HAP-1 (cell line): ENCODE results near the gene VPS52.

Source experiments
- DNase-seq, 2 experiments: peaks; one replicate each; pipeline ENCODE4 v3.0.0-alpha.2; 2016 to 2020; ENCODE audit warnings: low spot score in 2 of 2
- H3K27me3 ChIP-seq: fragments of 250-450 bp; sonication (Bioruptor Pico); 2 replicates; pipeline ENCODE4 v1.5.1; 2020; ENCODE audit warnings: low read depth, mild to moderate bottlenecking, moderate library complexity
- H3K36me3 ChIP-seq: fragments of 250-450 bp; sonication (Bioruptor Pico); replicated peaks from 2 replicates; pipeline ENCODE4 v1.5.1; 2020; ENCODE audit warnings: mild to moderate bottlenecking
- H3K4me1 ChIP-seq: fragments of 250-450 bp; sonication (Bioruptor Pico); 2 replicates; pipeline ENCODE4 v1.5.1; 2020; ENCODE audit warnings: mild to moderate bottlenecking
- H3K4me3 ChIP-seq: fragments of 250-450 bp; sonication (Bioruptor Pico); 2 replicates; pipeline ENCODE4 v1.5.1; 2020; ENCODE audit warnings: mild to moderate bottlenecking, moderate library complexity
- H3K9me3 ChIP-seq: fragments of 250-450 bp; sonication (Bioruptor Pico); 2 replicates; pipeline ENCODE4 v1.5.1; 2020; ENCODE audit warnings: mild to moderate bottlenecking, moderate library complexity
- in situ Hi-C: fragments of 300-500 bp; cut with MboI; formaldehyde crosslinking; loops from 3 replicates; pipeline ENCODE4 v1.14.3; 2020; ENCODE audit warnings: low sequenced_read_pairs, inconsistent platforms, mixed read lengths

The VPS52 gene

GRCh38 chr6:33271468-33272274 is at the start of gene VPS52, which contains the start of gene RPS18:
Gene VPS52 (minus strand): TSS chr6:33271876. CDS start chr6:33271675, 201 bp downstream.
Gene RPS18 (plus strand): TSS chr6:33272075. CDS start chr6:33272120, 45 bp downstream.
- Histone ChIP-seq H3K4me3 (peak within 1 kb of the TSS; percentile 78), H3K4me1 (peaks cover 25% of the 10 kb centered on the region), H3K27me3 (no peaks in the 10 kb centered on the region), H3K36me3 (peaks cover 65% of the 10 kb centered on the region), H3K9me3 (no peaks in the 10 kb centered on the region)
- peak; percentile 92 to 93 for DNase-seq
- in situ Hi-C loops, result no loop called here

- peaks cover 16% of the 10 kb centered on the region for H3K4me1 ChIP-seq
- no peaks in the 10 kb centered on the region for H3K27me3 ChIP-seq
- in situ Hi-C loops, result no loop called here
- no peak for DNase-seq
- H3K9me3 ChIP-seq, result no peaks in the 10 kb centered on the region
- H3K36me3 ChIP-seq, result peaks cover 33% of the 10 kb centered on the region
- H3K4me3 ChIP-seq, result no peak overlapping the region
Observed at GRCh38 chr6:33321227-33321626, 49.6 kb upstream of the VPS52 start.

- in situ Hi-C loops, result no loop called here
- H3K4me1 ChIP-seq, result peaks cover 16% of the 10 kb centered on the region
- no peaks in the 10 kb centered on the region for H3K27me3 ChIP-seq
- no peak overlapping the region for H3K4me3 ChIP-seq
- no peak for DNase-seq
- no peaks in the 10 kb centered on the region for H3K9me3 ChIP-seq
- peaks cover 33% of the 10 kb centered on the region for H3K36me3 ChIP-seq
Observed at GRCh38 chr6:33320315-33321181, 48.9 kb upstream of the VPS52 start.

- peaks cover 33% of the 10 kb centered on the region for H3K36me3 ChIP-seq
- H3K27me3 ChIP-seq, result no peaks in the 10 kb centered on the region
- H3K4me3 ChIP-seq, result no peak overlapping the region
- no peak for DNase-seq
- peaks cover 18% of the 10 kb centered on the region for H3K4me1 ChIP-seq
- H3K9me3 ChIP-seq, result no peaks in the 10 kb centered on the region
- in situ Hi-C loops, result no loop called here
Observed at GRCh38 chr6:33319939-33320314, 48.3 kb upstream of the VPS52 start.

- H3K4me1 ChIP-seq, result peaks cover 19% of the 10 kb centered on the region
- peaks cover 33% of the 10 kb centered on the region for H3K36me3 ChIP-seq
- no peak for DNase-seq
- peak overlapping the region; percentile 59 for H3K4me3 ChIP-seq
- no peaks in the 10 kb centered on the region for H3K27me3 ChIP-seq
- H3K9me3 ChIP-seq, result no peaks in the 10 kb centered on the region
- in situ Hi-C loops, result no loop called here
Observed at GRCh38 chr6:33318426-33319073, 46.9 kb upstream of the VPS52 start.

GRCh38 chr6:33317669-33318425 is 46.2 kb upstream of the VPS52 start, which contains the start of gene ZBTB22:
Gene ZBTB22 (minus strand): TSS chr6:33317744. CDS start chr6:33316916, 828 bp downstream.
- no peaks in the 10 kb centered on the region for H3K9me3 ChIP-seq
- peak within 1 kb of the TSS; percentile 59 for H3K4me3 ChIP-seq
- no peaks in the 10 kb centered on the region for H3K27me3 ChIP-seq
- H3K36me3 ChIP-seq, result peaks cover 33% of the 10 kb centered on the region
- in situ Hi-C loops, result no loop called here
- DNase-seq, result peak; percentile 97 to 100
- peaks cover 18% of the 10 kb centered on the region for H3K4me1 ChIP-seq

- peaks cover 18% of the 10 kb centered on the region for H3K4me1 ChIP-seq
- no peak for DNase-seq
- no peaks in the 10 kb centered on the region for H3K27me3 ChIP-seq
- in situ Hi-C loops, result no loop called here
- H3K36me3 ChIP-seq, result peaks cover 33% of the 10 kb centered on the region
- no peaks in the 10 kb centered on the region for H3K9me3 ChIP-seq
- peak overlapping the region; percentile 59 for H3K4me3 ChIP-seq
Observed at GRCh38 chr6:33317419-33317668, 45.7 kb upstream of the VPS52 start.

GRCh38 chr6:33316603-33317418 is 45.1 kb upstream of the VPS52 start:
- peaks cover 19% of the 10 kb centered on the region for H3K4me1 ChIP-seq
- H3K4me3 ChIP-seq, result peak overlapping the region; percentile 27

GRCh38 chr6:33315793-33316602 is 44.3 kb upstream of the VPS52 start:
- Histone ChIP-seq H3K9me3 (no peaks in the 10 kb centered on the region), H3K27me3 (no peaks in the 10 kb centered on the region), H3K4me3 (no peak overlapping the region), H3K36me3 (peaks cover 28% of the 10 kb centered on the region), H3K4me1 (peaks cover 19% of the 10 kb centered on the region)
- in situ Hi-C loops, result no loop called here
- no peak for DNase-seq

More at GRCh38 chr6:33316603-33317418, 45.1 kb upstream of the VPS52 start:
- in situ Hi-C loops, result no loop called here
- Histone ChIP-seq H3K9me3 (no peaks in the 10 kb centered on the region), H3K27me3 (no peaks in the 10 kb centered on the region), H3K36me3 (peaks cover 35% of the 10 kb centered on the region)
- DNase-seq, result no peak

- Histone ChIP-seq H3K4me1 (peaks cover 19% of the 10 kb centered on the region), H3K27me3 (no peaks in the 10 kb centered on the region), H3K4me3 (no peak overlapping the region), H3K36me3 (peaks cover 20% of the 10 kb centered on the region), H3K9me3 (no peaks in the 10 kb centered on the region)
- DNase-seq, result no peak
- in situ Hi-C loops, result no loop called here
Observed at GRCh38 chr6:33314943-33315792, 43.5 kb upstream of the VPS52 start.

- no peaks in the 10 kb centered on the region for H3K27me3 ChIP-seq
- peaks cover 14% of the 10 kb centered on the region for H3K36me3 ChIP-seq
- in situ Hi-C loops, result no loop called here
- peak overlapping the region; percentile 73 for H3K4me3 ChIP-seq
- H3K9me3 ChIP-seq, result no peaks in the 10 kb centered on the region
- peak; percentile 43 to 70 for DNase-seq
- H3K4me1 ChIP-seq, result peaks cover 19% of the 10 kb centered on the region
Observed at GRCh38 chr6:33314515-33314942, 42.9 kb upstream of the VPS52 start.
